Endodermal cell (in vitro differentiated cells): ENCODE results near the gene IGFBPL1. TPM values are rescaled to one million over a fixed set of nuclear protein-coding genes. Genes with fewer than 3 reads are reported as not detected.
A peak's percentile ranks its signal among the peaks of the same experiment; 100 is the strongest.

Source experiments
- DNase-seq: peaks from one replicate; pipeline ENCODE4 v3.0.0-alpha.2; 2017
- H3K27ac ChIP-seq: 2 replicates; pipeline ENCODE4 v1.5.1; 2013; ENCODE audit warnings: mild to moderate bottlenecking, low read depth, low read length, moderate library complexity
- H3K27me3 ChIP-seq: 2 replicates; pipeline ENCODE4 v1.6.1; 2013; ENCODE audit warnings: mild to moderate bottlenecking, low read length, moderate library complexity; ENCODE audit not compliant: insufficient read depth, control insufficient read depth, poor library complexity, severe bottlenecking
- H3K36me3 ChIP-seq: 2 replicates; pipeline ENCODE4 v1.7.0; 2013; ENCODE audit warnings: mild to moderate bottlenecking, low read length, moderate library complexity; ENCODE audit not compliant: control insufficient read depth, insufficient read depth
- H3K4me1 ChIP-seq: one replicate; pipeline ENCODE4 v1.7.0; 2013; ENCODE audit warnings: low read length; ENCODE audit not compliant: control insufficient read depth, insufficient read depth
- H3K4me3 ChIP-seq: 2 replicates; pipeline ENCODE4 v1.5.1; 2013; ENCODE audit warnings: mild to moderate bottlenecking, low read length, moderate library complexity
- H3K9ac ChIP-seq: 2 replicates; pipeline ENCODE4 v1.6.1; 2013; ENCODE audit warnings: mild to moderate bottlenecking, low read length, moderate library complexity; ENCODE audit not compliant: poor library complexity, severe bottlenecking; ENCODE audit errors: extremely low read depth
- H3K9me3 ChIP-seq: 2 replicates; pipeline ENCODE4 v1.6.1; 2013; ENCODE audit warnings: mild to moderate bottlenecking, low read length, moderate library complexity; ENCODE audit not compliant: control insufficient read depth
- H3K27ac Mint-ChIP-seq: 2 replicates; pipeline ENCODE4 v1.8.0; 2020; ENCODE audit warnings: mixed read lengths
- H3K27me3 Mint-ChIP-seq: 2 replicates; pipeline ENCODE4 v1.8.0; 2021; ENCODE audit warnings: mild to moderate bottlenecking, mixed read lengths; ENCODE audit not compliant: insufficient read depth
- H3K36me3 Mint-ChIP-seq: 2 replicates; pipeline ENCODE4 v1.8.0; 2020; ENCODE audit warnings: low read depth, mixed read lengths
- H3K4me1 Mint-ChIP-seq: 2 replicates; pipeline ENCODE4 v1.8.0; 2020; ENCODE audit warnings: mixed read lengths
- H3K4me3 Mint-ChIP-seq: 2 replicates; pipeline ENCODE4 v1.8.0; 2020; ENCODE audit warnings: mild to moderate bottlenecking, moderate library complexity, mixed read lengths
- H3K9me3 Mint-ChIP-seq: 2 replicates; pipeline ENCODE4 v1.8.0; 2020; ENCODE audit warnings: mild to moderate bottlenecking, mixed read lengths
- WGBS, 2 experiments: methylation state at CpG; one replicate each; pipeline versions ENCODE4 v1.1.5 to v1.1.7; 2013; ENCODE audit warnings: missing lambda C conversion rate in 2 of 2, mixed read lengths in 1 of 2; ENCODE audit not compliant: insufficient coverage in 1 of 2, insufficient read length in 1 of 2; 5-methylcytosine and 5-hydroxymethylcytosine counted together
- total RNA-seq, 2 donors: library from RNA; stranded (reverse); fragmentation: NEBNext Ultra II Directional in 1 of 2; extraction: Animal tissue kit (Norgen Biotek cat#: 25700) in 1 of 2; gene quantifications; 2 replicates in 1 of 2; 3 replicates in 1 of 2; pipeline ENCODE4 v1.2.1, GENCODE V29; 2021
- TF ChIP-seq, protein P1 (sequence below): fragments of 200-600 bp; sonication (generic); conservative IDR thresholded peaks from 2 replicates; pipeline ENCODE4 v1.5.0; 2021; ENCODE audit warnings: antibody characterized with exemption, mild to moderate bottlenecking

IGFBPL1 gene
- total RNA-seq, 2 donors from 2014 or later, result 40.5 to 90.3 TPM

DNA sequence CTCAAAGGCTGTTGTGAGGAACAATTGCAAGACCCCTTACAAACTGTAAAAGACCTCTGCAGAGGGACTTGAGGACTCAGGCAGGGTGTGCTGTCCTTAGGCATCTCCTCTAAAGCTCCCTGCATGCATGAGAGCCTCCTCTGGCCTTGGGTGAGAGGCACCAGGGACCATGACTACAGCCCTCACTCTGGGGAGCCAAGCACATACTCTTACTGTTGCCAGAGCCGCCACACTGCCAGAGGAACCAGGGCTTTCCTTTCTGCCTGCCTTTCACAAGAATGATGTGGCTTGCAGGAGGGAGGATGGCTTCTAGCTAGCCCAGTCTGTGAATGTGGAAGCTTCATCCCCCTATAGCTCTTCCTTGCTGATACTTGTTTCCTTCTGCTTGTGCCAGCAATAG lies 5.9 kb downstream of the IGFBPL1 start:
- Histone ChIP-seq H3K27me3 (peaks cover 32% of the 10 kb centered on the region), H3K9ac (no peak overlapping the region), H3K36me3 (peaks cover 4% of the 10 kb centered on the region), H3K4me3 (no peak overlapping the region), H3K9me3 (no peaks in the 10 kb centered on the region), H3K4me1 (no peaks in the 10 kb centered on the region), H3K27ac (no peak overlapping the region)
- Mint-ChIP-seq H3K27me3 (peaks cover 54% of the 10 kb centered on the region), H3K4me1 (peaks cover 46% of the 10 kb centered on the region), H3K9me3 (no peaks in the 10 kb centered on the region), H3K36me3 (no peaks in the 10 kb centered on the region), H3K27ac (no peak overlapping the region), H3K4me3 (no peak overlapping the region)
- WGBS, 2 experiments, result 93 to 100% methylated on average over 1 of the region's 1 CpG
- TF ChIP-seq, protein P1, sequence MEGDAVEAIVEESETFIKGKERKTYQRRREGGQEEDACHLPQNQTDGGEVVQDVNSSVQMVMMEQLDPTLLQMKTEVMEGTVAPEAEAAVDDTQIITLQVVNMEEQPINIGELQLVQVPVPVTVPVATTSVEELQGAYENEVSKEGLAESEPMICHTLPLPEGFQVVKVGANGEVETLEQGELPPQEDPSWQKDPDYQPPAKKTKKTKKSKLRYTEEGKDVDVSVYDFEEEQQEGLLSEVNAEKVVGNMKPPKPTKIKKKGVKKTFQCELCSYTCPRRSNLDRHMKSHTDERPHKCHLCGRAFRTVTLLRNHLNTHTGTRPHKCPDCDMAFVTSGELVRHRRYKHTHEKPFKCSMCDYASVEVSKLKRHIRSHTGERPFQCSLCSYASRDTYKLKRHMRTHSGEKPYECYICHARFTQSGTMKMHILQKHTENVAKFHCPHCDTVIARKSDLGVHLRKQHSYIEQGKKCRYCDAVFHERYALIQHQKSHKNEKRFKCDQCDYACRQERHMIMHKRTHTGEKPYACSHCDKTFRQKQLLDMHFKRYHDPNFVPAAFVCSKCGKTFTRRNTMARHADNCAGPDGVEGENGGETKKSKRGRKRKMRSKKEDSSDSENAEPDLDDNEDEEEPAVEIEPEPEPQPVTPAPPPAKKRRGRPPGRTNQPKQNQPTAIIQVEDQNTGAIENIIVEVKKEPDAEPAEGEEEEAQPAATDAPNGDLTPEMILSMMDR, result no peak
- DNase-seq, result no peak

DNA sequence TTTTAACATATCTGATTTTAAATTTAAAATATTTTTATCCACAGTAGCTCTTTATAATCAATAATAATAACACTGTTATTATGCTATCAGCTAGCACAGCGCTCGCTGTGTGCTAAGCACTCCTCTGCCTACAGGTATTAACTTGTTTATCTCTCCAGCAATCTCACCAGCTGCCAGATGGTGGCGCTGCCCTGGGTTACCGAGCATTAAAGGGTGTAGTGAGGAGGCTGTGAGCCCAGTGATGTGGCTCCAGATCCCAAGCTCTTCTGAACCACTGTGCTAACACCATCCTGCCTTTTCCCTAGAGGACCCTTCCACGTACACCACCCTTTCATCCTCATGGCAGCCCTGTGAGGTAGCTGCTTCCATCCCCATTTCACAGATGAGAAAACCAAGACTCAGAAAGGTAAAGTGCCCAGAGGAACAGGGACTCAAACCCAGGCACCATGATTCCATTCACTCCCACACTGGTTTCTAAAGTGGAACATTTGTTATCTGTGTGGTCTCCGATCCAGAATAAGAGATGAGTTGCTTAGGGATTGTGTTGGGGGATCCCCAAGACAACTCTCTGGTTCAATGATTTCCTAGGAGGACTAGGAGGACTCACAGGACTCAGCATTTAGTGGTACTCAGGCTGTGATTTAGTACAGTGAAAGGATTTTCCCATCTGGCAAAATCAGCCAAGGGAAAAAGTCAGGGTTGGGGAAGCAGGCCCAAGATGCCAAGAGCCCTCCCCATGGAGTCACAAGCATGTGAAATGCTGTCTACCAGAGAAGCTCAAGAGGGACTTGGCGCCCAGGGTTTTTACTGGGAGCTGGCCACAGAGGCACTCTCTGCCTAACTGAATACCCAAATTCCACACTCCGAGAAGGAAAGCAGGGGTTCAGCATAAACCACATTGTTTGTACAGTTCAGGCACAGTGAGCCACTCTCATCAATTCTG lies 7.0 kb downstream of the IGFBPL1 start:
- Mint-ChIP-seq H3K4me3 (no peak overlapping the region), H3K27ac (no peak overlapping the region), H3K4me1 (peaks cover 49% of the 10 kb centered on the region), H3K36me3 (no peaks in the 10 kb centered on the region), H3K27me3 (peaks cover 56% of the 10 kb centered on the region), H3K9me3 (no peaks in the 10 kb centered on the region)
- H3K9me3 ChIP-seq, result no peaks in the 10 kb centered on the region
- peaks cover 36% of the 10 kb centered on the region for H3K27me3 ChIP-seq
- 68 to 72% methylated on average over 7 to 8 of the region's 8 CpGs for WGBS, 2 experiments
- TF ChIP-seq, protein P1, result peak; percentile 91
- H3K36me3 ChIP-seq, result peaks cover 5% of the 10 kb centered on the region
- no peak overlapping the region for H3K9ac ChIP-seq
- H3K27ac ChIP-seq, result no peak overlapping the region
- no peak overlapping the region for H3K4me3 ChIP-seq
- no peaks in the 10 kb centered on the region for H3K4me1 ChIP-seq
- peak; percentile 95 for DNase-seq

DNA sequence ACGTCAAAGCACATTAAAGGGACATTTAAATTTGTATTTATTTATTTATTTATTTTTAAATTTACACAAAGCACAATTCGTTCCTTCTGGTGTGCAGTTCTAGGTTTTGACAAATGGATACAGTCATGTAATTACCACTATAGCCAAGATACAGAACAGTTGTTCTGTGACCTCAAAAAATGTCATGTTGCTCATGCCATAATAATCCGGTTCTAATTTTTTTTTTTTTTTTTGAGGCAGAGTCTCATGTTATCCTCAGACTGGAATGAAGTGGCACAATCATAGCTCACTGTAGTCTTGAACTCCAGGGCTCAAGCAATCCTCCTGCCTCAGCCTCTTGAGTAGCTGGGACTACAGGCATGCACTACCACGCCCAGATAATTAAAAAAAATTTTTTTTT lies 7.8 kb downstream of the IGFBPL1 start:
- WGBS, 2 experiments, result 84 to 94% methylated on average over 2 to 3 of the region's 4 CpGs
- Histone ChIP-seq H3K4me1 (no peaks in the 10 kb centered on the region), H3K27ac (no peak overlapping the region), H3K4me3 (no peak overlapping the region), H3K36me3 (peaks cover 13% of the 10 kb centered on the region), H3K9ac (no peak overlapping the region), H3K27me3 (peaks cover 44% of the 10 kb centered on the region), H3K9me3 (no peaks in the 10 kb centered on the region)
- TF ChIP-seq, protein P1, result no peak
- Mint-ChIP-seq H3K4me3 (no peak overlapping the region), H3K36me3 (no peaks in the 10 kb centered on the region), H3K27me3 (peaks cover 64% of the 10 kb centered on the region), H3K4me1 (peaks cover 48% of the 10 kb centered on the region), H3K27ac (no peak overlapping the region), H3K9me3 (no peaks in the 10 kb centered on the region)
- DNase-seq, result no peak
